Fibroblast of skin of abdomen (primary cell): ENCODE data around the gene SLC43A3.
"Not testable (repeated sequence)": the region's sequence is repeated elsewhere in the genome, so short reads cannot be mapped to it uniquely, and the experiment has no call there.

Experiments
- DNase-seq: peaks from one replicate; pipeline ENCODE4 v3.0.0-alpha.2; 2013

Gene SLC43A3

DNA sequence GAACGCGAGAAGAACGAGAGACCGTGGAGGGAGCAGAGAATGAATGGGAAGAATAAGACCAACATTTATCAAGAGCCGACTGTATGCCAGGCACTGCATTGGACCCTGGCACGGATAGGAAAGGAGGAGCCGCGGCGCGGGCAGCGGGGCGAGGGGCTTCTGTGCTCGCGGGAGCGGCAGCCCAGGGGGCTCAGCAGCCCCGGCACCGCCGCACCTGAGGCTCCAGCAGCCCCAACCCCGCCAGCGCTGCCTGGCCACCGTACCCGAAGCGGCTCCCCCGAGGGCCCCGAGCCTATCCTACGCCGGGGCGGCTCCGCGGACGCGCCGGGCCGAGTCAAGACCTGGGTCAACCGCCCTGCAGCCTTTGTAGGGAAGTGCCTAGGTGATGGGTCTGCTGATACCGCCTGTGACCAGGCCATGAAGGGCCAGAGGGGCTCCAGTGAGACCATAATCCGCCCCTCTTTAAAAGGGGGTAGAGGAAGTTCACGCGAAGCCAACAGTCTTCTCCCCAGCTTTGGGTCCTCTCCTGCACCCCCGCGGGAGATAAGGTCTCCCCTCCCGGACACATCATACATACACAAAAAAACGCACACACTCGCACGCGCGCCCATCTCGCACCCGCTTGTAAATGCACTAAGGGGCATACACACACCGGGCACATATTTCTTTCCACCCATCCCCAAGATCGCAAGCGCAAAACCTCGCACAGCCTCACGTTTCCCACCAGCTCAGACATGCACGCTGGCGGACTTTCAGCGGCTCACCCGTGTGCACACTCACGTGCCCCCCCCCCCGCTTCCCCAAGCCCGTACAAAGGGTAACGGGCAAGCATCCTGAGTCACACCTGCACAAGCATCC lies 32.5 kb upstream of the SLC43A3 start:
- DNase-seq, result no peak

DNA sequence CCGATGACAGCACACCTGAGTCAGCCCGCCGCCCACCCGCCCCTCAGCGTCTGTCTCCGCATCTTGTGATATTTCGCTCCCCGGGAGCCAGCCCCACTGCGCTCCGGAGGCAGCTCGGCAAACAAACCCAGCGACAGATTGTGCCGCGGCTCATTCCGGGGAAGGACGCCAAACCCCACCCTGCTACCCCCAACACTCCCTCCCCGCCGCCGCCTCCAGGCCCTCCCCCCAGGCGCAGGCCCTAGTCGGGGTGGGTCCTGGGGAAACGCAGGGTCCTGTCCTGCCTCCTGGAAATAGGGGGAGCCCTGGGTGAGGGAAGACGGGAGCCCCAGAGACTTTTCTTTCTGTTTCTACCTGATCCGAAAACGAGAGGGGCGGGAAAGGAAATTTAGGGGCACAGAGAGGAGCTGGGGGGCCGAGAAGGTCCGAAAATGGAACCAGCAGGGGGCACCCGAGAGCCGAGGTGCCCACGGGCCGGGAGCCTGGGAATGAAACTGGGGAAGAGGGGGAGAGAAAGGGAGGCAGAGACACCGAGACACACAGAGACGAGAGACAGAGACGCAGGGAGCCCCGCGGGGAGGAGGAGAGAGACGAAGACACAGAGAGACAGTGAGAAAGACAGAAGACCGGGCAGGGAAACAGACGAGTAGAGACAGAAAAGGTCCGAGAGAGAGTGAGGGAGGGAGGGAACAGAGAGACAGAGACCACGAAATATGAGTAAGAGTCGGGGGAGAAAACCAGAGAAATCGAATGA lies 31.7 kb upstream of the SLC43A3 start:
- DNase-seq, result peak; percentile 24

DNA sequence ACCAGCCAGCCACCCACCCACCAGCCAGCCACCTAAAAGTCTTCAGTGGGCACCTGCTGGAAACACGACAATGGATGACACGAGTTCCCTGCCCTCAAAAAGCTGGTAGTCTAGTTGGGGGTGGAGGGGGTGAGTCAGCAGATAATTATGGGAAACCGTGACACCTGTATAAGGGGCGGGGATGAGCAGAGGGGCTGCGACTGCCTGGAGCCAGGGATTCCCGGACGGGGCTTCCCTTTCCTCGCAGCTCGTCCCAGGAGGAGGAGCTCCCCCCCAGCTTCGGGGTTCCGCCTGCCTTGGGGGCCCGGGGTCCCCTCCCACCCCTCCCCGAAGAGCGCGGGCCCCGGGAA lies 31.1 kb upstream of the SLC43A3 start:
- DNase-seq, result no peak

DNA sequence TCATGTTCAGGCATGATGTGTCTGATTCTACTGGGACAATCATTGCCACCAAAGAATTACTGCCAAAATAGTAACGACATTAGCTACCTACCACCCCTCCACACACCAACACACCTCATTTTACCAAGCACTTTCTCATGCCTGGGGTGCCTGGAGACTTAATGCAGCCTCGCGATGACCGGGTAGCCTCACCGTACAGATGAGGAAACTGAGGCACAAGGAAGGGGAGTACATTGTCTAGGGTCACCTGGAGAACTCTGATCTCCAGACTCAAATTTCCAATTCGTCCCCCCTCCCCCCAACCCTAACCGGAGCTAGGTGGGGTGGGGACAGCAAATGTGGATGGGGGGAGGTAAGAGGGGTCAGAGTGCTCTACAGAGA lies 30.7 kb upstream of the SLC43A3 start:
- no peak for DNase-seq

DNA sequence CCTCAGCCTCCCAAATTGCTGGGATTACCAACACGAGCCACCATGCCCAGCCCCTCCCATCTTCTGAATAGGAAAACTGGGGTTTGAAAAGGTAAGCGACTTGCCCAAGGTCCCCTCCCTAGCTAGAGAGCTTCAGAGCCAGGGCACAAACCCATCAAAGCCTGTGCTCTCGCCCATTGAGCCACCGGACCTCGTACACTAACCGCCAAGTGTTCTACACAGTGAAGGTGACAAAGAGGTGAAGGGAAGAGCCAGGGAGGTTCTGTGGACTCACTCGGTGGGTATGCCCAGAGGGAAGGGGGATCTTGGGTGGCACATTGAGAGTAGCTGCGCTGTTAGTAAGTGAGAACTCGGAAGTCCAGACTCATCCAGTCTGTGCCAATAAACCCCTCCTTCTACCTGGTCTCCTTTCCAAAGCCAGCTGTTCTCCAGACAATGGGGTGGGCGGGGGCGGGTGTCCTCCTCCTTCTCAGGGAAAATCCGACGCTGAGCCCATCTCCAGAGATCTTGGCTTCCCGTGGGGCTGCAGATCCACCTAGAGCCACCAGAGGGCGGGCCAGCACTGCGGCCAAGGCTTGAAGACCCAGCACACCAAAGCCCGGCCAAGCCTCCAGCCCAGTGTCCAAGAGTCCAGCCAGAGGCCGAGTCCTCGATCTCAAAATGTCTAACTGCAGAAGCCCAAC lies 30.2 kb upstream of the SLC43A3 start:
- DNase-seq, result peak; percentile 65

DNA sequence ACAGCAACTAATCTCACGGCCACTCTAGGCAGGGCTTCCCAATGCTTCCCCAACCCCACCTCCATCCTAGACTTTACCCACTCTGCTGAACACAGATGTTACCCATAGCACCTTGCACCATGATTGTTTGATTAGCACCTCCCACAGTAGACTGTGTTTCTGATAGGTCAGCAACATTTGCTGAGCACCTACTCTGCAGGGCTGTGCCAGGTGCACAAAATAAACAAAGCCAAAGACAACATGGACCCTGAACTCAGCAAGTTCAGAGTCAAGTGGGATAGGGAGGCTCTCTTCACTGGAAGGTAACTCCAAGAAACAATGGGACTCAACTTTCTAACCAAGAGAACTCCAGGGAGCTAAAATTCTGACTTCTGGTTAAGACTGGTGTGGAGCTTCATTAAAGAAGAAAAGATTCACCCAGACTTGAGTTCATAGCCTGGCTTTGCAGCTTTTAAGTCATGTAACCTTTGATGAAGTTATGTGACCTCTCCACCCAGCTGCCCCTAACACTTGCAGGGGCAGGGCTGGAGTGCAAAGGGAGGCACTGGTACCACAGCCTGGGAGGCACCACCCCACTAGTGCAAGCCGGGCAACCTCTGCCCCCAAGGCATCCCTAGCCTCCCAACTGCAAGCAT lies 26.7 kb upstream of the SLC43A3 start:
- no peak for DNase-seq

DNA sequence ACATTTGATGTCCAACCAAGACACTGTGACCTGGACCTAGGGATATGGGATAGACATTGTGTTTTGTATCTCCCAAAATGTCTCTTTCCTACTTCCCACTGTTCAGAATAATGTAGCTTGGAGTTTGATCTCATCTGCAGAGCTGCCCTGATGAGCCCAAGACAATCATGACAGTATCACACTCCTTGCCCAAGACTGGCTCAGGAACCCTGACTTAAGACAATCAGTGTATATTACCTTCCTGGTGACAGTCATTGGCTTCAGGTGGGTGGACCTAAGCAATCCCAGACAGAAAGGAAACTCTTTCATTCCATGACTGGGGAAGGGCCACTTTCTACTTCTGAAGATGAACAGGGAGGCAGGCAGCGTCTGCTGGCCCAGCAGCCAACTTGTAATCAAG lies 19.1 kb upstream of the SLC43A3 start:
- DNase-seq, result no peak

DNA sequence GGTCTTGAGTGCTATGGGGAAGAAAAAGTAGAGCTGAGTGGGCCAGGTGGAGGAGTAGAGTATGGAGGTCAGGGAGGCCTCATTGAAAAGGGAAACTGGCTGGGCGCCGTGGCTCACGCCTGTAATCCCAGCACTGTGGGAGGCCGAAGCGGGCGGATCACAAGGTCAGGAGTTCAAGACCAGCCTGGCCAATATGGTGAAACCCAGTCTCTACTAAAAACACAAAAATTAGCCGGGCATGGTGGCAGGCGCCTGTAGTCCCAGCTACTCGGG lies 18.1 kb upstream of the SLC43A3 start:
- DNase-seq, result not testable (repeated sequence)

DNA sequence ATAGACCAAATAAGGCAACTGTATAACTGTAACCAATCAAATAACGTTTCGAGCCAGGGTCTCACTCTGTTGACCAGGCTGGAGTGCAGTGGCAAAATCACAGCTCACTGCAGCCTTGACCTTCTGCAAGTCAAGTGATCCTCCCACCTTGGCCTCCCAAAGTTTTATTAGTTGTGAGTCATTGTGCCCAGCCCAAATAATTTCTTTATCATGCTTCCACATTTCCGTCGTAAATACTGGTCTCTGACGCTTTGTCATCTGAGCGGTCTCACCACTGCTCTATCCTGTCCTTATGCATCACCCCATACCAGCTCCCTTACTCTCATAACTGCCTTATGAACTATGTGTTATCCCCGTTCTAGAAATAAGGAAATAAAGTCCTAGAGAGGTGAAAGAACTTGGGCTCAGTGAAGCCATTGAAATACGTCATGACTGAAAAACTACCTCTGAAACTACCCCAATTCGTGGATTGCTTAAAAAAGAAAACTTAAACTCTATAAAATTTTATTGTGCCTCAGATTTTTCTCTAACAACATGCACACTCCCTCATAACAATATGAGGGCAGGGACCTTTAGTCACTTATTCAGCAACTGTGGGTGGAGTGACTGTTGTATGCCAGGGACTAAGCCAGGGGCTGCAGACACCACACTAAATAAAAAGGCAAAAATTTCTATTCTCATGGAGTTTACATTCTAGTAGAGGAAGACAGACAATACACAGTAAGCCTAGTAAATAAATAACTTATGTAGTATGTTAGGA lies 17.6 kb upstream of the SLC43A3 start:
- no peak for DNase-seq

DNA sequence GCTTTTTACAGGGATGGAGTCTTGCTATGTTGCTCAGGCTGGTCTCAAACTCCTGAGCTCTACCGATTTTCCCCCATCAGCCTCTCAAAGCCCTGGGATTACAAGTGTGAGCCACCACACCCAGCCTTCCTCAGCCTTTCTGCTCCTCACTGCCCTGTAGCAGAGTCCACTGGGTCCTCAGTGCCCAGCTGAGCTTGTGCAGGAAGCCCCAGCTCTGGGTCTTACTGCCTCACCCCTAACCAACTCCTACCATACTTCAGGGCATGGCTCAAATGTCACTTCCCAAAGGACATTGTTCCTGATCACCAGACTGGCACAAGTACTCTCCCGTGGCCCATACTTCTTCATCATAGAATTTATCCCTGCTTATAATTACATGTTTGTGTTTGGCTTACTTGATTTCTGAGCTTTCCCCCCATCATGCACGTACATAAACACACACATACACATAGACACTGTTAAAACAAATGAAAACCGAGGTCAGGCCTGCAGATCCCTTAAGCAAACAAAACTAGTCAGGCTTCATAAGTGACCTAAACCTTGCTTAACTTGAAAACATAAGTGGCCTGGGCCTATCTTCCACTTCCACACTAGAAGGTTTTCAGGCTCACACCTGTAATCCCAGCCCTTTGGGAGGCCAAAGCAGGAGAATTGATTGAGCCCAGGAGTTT lies 14.0 kb upstream of the SLC43A3 start:
- no peak for DNase-seq

DNA sequence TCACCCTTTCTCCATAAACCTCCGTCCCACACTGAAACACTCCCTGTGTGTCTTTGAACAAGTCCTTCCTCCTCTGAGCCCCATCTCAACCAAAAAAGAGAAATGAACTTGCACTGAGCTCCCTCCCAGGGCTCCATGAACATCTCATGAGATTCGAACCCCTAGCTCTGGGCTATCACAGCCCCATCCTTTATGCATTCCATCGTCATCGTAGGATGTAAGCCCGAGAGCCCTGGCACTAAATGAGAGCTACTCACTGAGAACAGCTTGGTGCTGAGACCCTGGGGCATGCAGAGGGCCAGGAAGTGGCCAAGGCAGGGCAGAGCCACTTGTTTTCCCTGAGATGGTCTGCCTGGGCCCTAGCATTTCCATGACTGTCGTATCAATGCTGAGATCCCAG lies 12.9 kb upstream of the SLC43A3 start:
- no peak for DNase-seq

DNA sequence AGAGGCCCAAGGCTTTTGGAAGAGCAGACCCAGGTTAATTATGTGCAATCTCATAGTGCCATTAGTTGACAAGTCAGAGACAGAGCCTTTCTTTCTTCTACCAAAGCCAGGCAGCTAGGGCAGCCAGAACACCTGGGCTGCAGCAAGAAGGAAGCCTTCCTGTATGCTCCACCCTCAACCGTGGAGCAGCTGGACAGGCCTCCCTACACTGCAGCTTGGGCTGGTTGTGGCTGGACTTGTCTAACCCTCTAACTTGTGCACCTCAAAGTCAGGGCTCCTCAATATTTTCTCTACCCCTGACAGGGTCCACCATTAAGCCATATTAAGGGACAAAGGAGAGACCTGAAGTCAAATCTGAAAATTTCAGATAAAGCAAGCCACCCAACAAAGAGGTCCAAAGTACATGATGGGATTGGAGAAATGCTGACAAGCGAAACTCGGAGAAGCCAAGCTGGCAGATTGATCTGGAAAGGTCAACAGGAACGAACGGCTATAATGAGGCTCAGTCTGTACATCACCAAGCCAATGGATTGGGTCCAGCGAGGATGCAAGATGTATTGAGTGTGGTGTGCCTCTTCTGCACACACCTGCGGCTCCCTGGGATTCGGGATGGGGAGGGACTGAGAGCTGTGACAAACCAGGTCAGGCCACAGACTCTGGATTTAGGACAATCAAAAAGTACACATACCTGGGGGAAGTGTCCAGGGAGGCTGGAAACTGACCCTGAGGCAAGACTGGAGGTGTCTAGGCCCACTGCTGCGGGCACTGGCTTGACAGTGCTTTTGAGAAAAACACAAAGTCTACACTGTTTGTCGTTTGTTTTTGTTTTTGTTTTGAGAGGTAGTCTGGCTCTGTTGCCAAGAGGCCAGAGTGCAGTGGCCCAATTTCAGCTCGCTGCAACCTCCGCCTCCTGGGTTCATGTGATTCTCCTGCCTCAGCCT lies 11.7 kb upstream of the SLC43A3 start:
- no peak for DNase-seq

DNA sequence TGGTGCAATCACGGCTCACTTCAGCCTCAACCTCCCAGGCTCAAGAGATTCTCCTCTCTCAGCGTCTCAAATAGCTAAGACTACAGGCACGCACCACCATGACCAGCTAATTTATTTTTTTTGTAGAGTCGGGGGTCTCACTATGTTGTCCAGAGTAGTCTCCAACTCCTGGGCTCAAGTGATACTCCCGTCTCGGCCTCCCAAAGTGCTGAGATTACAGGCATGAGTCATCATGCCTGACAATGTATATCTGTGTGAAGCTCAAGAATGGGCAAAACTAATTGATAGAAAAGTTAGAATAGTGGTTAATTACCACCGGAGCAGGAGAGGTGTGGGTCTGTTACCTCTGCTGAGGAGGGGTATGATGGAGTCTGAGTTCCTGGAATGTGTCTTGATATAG lies 9.1 kb upstream of the SLC43A3 start:
- no peak for DNase-seq

DNA sequence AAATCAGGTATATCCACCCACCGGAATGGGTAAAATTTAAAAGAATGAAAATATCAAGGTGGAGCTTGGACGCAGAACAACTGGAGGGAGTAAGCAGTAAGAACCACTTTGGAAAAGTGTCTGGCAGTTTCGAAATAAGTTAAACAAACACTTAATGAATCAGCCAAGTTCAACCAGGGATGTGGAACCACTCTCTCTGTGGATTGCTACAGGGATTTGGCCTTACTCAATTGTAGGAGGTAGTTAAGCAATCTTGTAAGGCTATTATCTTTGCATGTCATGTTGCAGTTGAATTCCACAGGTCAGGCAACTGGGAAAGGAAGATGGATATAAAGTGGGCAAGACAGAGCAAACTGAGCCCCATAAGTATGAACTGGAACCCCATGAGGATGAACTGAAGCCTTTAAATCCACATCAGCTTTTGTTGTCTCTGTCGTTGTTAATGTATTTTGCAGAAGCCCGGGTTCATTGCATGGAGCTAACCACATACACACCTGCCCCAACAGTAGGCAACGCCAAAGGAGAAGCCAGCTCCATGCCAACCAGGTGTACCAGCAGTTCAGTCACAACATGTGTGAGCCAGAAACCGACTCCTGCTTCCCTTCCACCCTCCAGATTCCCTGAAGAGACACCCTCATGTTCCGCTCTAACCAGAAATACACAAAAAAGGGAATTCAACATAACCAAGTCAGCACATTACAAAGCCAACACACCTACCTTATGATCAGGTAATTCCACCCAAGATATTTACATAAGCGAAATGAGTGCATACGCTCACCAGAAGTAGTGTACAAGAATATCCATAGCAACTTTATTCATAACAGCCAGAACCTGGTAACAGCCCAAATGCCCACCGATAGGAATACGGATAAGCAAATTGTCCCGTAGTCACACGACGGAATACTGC lies 8.0 kb upstream of the SLC43A3 start:
- peak; percentile 89 for DNase-seq

DNA sequence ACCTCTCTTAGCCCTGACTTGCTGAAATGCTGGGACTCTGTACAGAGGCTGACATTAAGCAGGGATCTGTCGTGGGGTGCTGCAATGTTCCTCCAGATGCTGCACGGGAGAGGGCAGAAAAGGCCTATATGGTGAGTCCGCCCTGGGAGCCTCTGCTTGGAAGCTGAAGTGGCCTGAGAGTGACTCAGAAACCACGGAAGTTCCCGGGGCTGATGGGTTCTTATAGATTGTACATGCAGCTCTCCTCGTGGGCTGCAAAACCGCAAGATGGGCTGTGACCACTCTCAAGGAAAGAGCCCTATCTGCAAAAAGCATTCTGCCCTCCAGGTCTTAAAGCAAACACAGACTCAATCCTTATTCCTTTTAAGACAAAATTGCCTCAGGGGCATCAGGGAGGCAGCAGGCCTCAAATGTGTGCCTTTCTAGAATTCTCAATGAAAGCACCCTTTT lies 5.8 kb upstream of the SLC43A3 start:
- peak; percentile 83 for DNase-seq

DNA sequence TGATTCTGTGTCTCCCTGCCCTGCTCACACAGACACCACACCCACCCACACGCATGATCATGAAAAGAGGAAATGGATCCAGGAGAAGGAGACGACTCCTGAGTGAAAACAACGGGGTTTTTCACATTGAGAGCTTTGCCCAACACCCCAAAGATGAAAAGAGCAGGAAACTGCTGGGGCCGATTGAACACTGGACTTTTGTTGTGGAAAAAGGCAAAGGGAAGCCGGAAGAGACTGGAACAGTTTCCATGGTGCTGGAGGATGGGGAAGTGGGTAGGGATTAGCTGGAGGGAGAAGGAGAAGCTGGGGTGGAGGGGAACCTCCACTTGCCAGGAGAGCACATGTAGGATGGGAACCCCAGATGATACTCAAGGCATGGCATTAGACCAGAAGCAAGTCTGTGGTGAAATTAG lies 5.2 kb upstream of the SLC43A3 start:
- no peak for DNase-seq

DNA sequence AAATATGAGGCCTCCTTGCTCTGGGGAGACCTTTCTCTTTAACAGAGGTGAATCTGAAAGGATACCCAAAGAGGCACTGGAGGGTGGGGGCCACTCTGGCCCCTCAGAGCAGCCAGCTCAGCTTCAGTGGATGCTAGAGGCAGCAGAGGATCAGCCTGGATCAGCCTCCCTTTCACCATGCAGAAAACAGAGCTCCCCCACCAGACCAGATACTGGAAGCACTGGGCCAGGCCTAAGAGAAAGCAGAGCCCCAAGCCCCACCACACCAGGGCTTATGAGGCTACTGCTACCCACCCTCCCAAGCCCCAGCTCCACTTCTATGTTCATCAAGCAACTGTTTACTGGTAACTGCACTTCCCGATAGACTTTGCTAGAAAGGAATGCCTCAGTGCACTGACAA lies 4.0 kb upstream of the SLC43A3 start:
- DNase-seq, result no peak

DNA sequence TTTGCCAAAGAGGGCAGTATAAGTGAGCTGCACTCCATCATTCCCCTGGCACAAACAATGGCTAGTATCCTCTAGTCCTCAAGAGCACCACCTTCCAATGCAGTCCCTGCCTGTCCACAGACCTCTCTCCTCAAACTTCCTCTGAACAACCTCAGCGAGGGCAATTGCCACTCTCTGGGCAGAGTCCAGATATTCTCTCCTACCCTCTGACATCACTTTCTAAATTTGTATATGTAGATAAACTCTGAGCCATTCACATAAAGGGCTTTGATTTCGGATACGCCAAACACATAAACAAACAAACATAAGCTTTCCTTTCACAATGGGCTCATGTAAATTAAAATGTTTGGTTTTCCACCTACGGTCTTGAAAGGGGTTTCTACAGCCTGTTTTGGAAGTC lies 3.0 kb upstream of the SLC43A3 start:
- DNase-seq, result no peak

DNA sequence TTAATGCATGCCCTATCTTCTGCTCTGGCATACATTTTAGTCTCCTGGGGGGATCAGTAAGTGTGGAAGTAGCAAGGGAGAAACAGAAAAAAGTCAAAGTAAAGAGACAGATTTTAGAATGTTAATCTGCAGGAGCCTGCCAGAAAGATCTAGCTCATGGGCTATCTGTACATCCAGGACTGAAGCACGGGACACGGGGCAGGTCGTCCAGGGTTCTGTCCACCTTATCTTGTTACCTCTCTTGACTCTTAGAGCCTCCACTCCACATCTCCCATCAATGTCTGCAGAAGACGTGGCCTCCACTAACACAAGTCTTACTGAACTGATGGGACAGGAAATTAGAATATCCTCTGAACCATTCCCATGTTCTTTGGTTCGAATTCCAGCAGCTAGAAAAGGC lies 1.7 kb upstream of the SLC43A3 start:
- no peak for DNase-seq

DNA sequence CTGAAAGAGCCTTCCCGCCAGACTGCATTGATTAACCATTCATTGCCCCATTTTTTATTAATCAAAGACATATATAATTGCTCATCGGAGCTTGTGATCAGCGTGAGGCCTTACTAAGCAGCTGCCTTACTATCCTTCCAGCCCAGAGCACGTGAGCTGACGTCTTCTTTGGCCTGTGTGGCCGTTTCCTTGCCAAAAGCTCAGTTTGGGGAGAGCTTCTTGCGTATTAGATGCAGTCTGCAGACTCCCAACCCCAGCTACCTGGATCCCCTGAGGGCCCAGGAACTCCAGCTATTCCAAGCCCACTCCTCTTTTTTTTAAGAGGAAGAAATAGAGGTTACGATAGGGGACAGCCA lies 784 bp upstream of the SLC43A3 start:
- no peak for DNase-seq
